Stimulated activated naive CD8-positive, alpha-beta T cell treated with anti-CD3 and anti-CD28 coated beads, Interleukin-15, Interleukin-2, amounts not matched to agents 100 U/mL and 50 U/mL, for 24 hours (primary cell): Measurements from ENCODE around the gene ZNF787.
"Not testable (repeated sequence)": the region's sequence is repeated elsewhere in the genome, so short reads cannot be mapped to it uniquely, and the experiment has no call there.

Experiments used
- ATAC-seq: fragments of 150-1000 bp; cut with Tn5 transposase; one replicate; pipeline ENCODE4 v1.10.0; 2021
- DNase-seq: peaks from one replicate; pipeline ENCODE4 v3.0.0; 2021

ZNF787 gene

DNA sequence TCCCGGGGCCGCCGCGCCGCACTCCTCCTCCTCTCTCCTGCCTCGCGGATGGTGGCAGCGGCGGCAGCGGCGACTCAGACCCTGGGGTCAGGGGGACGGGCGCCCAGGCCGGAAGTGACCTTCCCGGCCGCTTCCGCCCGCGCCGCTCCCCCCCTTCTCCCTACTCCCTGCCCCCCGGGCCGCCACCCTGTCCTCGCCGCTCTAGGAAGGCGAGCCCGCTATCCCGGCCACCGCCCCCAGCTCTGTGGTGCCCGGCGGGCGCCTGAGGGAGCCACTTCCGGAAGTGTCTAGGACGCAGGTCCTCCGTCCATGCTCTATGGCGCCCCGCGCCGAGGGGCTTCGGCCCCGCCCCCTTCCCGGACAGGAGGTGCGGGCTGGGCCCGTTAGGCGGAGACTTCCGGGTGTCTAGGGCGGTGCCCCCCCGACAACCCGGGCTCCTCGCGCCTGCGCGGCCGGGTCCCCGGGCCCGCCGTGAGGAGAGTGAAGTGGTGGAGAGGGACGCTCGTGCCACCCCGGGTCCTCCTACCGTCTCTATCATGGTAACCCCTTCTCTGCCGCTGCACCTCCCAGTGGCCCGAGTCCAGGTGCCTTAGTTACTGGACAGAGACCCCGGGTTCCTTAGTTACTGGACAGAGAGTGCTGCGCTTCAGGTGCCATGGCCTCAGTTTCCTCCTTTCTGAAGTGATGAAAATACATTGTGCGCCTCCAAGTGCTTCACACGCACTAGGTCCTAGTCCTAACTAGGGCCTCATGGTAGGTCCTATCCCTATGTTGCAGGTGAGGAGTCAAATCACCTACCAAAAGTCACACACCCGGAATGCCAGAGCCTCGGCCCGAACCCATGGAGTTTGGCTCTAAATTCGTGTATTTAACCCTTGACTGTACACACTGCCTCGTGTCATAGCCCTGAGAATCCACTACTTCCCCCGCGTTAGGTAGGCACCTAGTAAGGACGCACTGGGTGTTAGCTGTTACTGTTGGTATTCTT, at the start of gene ZNF787:
TSS of gene ZNF787 (minus strand) at position 116 of the 988 bp plus-strand sequence. CDS start 18,078 bp downstream, outside the sequence.
- ATAC-seq, result peak; percentile 89
- peak; percentile 97 for DNase-seq

DNA sequence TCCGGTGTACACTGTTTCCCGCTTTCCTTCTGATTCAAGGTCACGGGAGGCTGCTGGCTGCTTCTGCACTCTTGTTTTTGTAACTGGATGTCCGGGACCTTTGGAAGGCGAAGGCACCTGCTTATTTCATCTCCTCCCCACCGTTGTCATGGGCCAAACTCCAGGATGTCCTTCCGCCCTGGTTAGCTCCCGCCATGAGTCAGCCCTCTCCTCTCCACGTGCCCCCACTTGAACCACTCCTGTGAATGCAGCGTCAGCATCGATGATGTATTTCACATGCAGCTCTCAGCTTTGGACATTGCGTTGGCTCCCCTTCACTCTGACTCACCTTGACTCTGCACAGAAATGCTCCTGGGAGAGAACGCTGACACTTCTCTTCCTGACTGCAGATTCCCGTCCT, 49.2 kb upstream of the ZNF787 start:
- ATAC-seq (no peak), DNase-seq (no peak)

GRCh38 chr19:56167064-56167578, 46.0 kb upstream of the ZNF787 start:
- no peak for DNase-seq
- ATAC-seq, result no peak

- DNase-seq, result no peak
- ATAC-seq, result no peak
These were observed 42.0 kb upstream of the ZNF787 start for GRCh38 chr19:56163097-56163496.

GRCh38 chr19:56162258-56162657, 41.2 kb upstream of the ZNF787 start:
- ATAC-seq, result peak; percentile 70
- no peak for DNase-seq

DNA sequence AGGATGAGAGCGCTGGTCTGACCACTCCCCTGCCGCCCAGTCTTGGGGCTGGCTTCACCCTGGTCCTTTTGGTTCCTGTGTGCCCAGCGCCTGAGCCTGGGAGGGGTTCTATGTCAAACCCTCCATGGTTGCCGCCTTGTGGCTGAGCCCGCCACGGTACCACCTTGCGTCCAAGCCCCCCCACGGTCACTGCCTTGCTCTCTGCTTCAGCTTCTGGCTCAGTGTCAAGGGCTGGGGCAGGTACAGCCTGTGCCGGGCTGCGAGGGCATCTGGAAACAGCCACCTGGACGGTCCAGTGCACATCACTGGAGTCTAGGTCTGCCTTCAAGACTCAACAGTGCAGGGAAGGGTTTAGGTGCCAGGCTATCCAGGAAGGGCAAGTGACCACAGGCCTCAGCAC, 40.4 kb upstream of the ZNF787 start:
- DNase-seq (no peak), ATAC-seq (no peak)

- ATAC-seq, result no peak
- DNase-seq, result no peak
These were observed 38.7 kb upstream of the ZNF787 start for GRCh38 chr19:56159622-56160271.

DNA sequence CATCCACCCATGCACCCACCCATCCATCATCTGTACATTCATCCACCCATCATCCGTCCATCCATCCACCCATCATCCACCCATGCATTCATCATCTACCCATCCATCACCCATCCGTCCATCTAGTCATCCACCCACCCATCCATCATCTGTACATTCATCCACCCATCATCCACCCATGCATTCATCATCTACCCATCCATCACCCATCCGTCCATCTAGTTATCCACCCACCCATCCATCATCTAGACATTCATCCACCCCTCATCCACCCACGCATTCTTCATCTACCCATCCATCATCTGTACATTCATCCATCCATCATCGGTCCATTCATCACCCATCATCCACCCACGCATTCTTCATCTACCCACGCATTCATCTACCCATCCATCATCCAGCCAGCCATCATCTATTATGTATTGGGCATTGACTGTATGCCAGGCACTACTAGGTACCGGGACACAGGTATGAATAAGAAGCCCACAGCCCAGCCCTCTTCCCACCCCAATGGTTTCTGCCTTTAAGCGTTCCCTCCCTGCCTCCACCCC, 38.0 kb upstream of the ZNF787 start:
- DNase-seq (no peak), ATAC-seq (no peak)

DNA sequence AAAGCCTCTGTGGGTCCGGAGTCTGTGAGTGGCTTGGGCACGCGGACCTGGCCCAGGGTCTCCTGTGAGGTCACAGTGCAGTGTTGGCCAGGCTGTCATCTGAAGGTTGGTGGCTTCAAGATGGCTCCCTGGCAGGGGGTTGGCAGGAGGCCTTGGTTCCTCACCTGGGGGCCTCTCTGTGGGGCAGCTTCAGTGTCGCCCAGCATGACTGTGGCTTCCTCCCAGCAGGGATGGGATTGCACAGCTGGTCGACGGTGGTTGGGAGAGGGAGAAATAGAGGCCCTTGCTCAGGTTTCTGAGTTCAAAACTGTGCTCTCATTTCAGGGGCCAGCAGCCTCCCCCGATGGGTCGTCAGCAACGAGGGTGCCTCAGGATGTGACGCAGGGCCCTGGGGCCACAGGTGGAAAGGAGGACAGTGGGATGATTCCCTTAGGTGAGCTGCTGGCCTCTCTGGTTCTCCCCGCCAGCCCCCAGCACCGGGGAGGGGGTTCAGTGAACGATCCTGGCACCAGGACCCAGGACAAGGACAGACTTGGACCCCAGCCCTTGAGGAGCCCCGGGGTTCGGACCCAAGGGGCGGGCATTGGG, 37.2 kb upstream of the ZNF787 start:
- DNase-seq, result no peak

DNA sequence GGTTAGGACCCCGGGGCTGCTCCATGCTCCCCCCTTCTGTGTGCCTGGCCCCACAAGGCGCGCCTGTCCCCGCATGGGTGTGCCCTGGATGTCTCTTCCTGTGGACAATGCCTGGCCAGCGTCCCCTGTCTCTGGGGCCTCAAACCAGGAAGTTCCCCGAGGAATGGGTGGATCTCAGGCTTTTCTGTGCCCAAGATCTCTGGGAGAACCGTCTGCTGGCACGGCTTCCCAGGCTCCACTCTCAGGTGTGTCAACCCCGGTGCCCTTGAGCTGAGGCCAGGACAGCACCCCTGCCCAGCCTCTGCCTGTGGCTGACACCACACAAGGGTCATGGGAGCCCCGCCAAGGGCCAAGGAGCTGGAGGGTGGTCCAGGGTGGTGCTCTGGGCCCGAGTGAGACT, 35.7 kb upstream of the ZNF787 start:
- DNase-seq, result no peak
- ATAC-seq, result no peak

More for the DNA sequence above, 37.2 kb upstream of the ZNF787 start:
- no peak for ATAC-seq

DNA sequence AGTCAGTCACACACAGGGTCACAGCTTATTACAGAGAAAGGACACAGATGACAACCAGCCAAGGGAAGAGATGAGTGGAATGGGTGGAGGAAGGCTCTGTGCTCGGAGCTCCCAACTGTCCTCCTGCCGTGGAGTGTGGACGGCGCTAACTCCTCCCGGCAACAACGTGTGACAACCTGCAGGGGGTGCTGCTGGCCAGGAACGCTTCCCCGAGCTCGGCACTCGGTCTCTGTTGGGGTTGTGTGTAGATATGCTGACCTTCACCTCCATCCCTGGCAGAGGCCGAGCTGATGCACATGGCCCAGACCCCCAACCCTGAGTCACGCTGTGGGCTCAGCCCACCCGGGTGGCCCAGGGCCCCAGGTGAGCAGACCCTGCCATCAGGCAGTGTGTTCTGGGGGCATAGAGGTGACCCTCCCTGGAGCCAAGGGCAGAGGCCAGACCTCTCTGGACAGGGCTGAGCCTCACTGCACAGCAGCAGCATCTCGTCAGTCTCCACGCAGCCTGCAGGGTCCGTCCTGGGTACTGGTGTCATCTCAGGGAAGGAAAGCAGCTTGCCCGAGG, 34.1 kb upstream of the ZNF787 start:
- DNase-seq, result peak; percentile 24
- no peak for ATAC-seq

- DNase-seq (no peak), ATAC-seq (no peak)
These were observed 32.4 kb upstream of the ZNF787 start for GRCh38 chr19:56153507-56153906.

DNA sequence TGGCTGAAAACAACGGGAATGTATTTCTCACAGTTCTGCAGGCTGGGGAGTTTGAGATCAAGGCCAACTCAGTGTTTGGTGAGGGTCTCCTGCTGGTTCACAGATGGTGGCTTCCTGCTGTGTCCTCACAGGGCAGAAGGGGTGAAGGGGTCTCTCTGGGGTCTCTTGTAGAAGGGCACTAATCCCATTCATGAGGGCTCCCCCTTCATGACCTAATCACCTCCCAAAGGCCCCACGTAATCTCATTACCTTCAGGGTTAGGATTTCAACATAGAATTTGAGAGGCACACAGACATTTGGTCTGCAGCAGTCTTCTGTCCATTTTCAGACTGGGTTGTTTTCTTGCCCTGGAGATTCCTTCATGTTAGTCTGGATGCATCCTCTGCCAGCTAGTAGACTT, 31.5 kb upstream of the ZNF787 start:
- no peak for ATAC-seq
- DNase-seq, result no peak

DNA sequence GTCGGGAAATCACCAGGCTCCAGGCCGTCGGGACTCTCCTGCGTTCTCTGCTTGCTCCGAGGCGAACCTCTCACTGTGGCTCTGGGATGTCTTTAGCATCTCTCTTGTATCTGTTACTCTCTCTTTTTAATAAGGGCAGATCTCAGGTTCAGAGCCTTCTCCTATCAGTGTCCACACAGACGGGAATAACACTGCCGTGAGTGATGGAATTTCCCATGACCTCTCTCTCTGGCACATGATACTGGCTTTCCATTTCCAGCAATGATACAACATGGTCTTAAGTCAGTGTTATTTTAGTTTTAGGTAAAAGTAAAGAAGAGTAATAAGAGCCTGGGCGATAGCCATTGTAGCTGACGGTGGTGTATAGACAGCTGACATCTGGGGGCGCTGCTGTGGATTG, 29.3 kb upstream of the ZNF787 start:
- no peak for ATAC-seq
- no peak for DNase-seq

DNA sequence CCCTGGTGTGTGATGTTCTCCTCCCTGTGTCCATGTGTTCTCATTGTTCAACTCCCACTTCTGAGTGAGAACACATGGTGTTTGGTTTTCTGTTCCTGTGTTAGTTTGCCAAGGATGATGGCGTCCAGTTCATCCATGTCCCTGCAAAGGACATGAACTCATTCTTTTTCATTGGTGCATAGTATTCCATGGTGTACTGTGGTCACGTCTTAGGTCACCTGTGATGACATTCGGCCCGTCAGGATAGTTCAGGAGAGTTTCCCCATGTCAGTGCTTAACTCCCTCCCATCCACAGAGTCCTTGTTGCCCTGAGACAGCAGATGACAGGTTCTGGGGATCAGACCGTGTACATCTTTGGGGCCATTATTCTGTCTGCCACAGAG, 28.6 kb upstream of the ZNF787 start:
- DNase-seq (no peak), ATAC-seq (no peak)

DNA sequence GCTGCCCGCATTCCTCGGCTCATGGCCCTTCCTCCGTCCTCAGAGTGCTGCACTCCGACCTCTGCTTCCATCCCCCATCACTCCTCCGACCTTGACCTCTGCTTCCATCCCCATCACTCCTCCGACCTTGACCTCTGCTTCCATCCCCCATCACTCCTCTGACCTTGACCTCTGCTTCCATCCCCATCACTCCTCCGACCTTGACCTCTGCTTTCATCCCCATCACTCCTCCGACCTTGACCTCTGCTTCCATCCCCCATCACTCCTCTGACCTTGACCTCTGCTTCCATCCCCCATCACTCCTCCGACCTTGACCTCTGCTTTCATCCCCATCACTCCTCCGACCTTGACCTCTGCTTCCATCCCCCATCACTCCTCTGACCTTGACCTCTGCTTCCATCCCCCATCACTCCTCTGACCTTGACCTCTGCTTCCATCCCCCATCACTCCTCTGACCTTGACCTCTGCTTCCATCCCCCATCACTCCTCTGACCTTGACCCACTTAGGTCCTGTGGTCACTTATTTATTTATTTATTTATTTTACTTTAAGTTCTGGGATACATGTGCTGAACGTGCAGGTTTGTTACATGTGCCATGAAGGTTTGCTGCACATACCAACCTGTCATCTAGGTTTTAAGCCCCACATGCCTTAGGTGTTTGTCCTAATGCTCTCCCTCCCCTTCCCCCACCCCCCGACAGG, 28.0 kb upstream of the ZNF787 start:
- not testable (repeated sequence) for ATAC-seq, DNase-seq

- no peak for DNase-seq
- no peak for ATAC-seq
These were observed 27.0 kb upstream of the ZNF787 start for GRCh38 chr19:56148096-56148495.

- ATAC-seq, result no peak
- DNase-seq, result no peak
These were observed 26.2 kb upstream of the ZNF787 start for GRCh38 chr19:56147307-56147706.

DNA sequence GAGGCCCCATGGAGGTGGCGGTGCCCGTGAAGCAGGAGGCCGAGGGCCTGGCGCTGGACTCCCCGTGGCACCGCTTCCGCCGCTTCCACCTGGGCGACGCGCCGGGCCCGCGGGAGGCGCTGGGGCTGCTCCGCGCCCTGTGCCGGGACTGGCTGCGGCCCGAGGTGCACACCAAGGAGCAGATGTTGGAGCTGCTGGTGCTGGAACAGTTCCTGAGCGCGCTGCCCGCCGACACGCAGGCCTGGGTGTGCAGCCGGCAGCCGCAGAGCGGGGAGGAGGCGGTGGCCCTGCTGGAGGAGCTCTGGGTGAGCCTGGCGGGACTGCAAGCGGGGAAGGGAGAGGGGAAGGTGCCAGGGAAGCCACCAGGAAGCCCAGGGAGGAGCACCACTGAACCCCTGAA, 25.8 kb upstream of the ZNF787 start:
- ATAC-seq, result no peak
- DNase-seq, result no peak

GRCh38 chr19:56145698-56146097, 24.6 kb upstream of the ZNF787 start:
- ATAC-seq (no peak), DNase-seq (no peak)

DNA sequence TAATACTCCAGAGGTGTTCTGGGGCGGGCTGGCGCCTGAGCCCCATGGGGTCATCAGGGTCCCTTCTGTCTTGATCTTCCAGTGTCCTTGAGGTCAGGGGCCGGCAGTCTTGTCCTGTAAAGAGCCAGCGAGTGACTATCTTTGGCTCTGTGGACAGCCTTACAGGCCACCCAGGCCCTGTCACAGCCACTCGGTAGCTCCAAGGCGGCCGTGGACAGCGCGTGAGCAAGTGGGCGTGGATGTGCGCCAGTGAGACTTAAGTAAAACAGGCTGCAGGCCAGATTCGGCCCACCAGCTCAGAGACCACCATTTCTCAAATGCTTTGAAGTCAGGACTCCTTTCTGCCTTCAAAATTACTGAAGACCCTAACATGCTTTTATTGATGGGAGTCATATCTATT, 23.7 kb upstream of the ZNF787 start:
- no peak for ATAC-seq
- no peak for DNase-seq

DNA sequence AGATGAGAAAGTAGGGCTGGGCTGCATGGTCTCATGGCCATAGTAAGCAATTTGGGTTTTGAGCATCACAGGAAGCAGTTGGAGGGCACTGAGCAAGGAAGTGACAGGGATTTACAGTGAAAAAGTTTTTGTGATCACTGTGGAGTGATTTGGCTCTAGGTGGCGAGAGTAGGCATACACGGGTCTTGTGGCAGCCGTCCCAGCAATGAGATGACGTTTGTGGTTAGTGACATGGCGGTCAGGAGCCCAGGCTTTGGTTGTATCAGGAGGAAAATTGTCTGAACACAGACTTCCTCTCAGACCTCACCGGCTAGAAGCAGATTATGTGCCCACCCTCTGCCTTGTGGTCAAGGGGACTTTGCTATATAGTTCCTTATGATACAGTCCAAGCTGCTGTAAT, 23.3 kb upstream of the ZNF787 start:
- ATAC-seq, result no peak
- DNase-seq, result no peak
